H1 (cell line): ENCODE data around the gene LAMC3. TPM values are rescaled to one million over a fixed set of nuclear protein-coding genes. Genes with fewer than 3 reads are reported as not detected.

Experiments
- CTCF ChIA-PET: fragments of 300-600 bp; sonication (Branson Sonifier 250); formaldehyde crosslinking; loops from one replicate; lab custom pipeline; 2021; ENCODE audit not compliant: partially characterized antibody; lab: Charles Lee
- POLR2A ChIA-PET: fragments of 300-600 bp; sonication (Branson Sonifier 250); formaldehyde crosslinking; loops from one replicate; lab custom pipeline; 2021; ENCODE audit warnings: inconsistent platforms; ENCODE audit not compliant: partially characterized antibody; lab: Charles Lee
- DNase-seq, 2 experiments: peaks; one replicate each; pipeline versions ENCODE4 v3.0.0 to v3.0.0-alpha.2; 2010 to 2022; ENCODE audit warnings: low spot score in 2 of 2, low read depth in 1 of 2, mixed read lengths in 1 of 2
- FAIRE-seq: peaks from 2 replicates; lab custom pipeline; 2011; peaks lifted over from hg19 to GRCh38; lab: Jason Lieb, UNC
- H2AFZ ChIP-seq: 2 replicates; pipeline ENCODE4 v1.8.1; 2012; ENCODE audit warnings: low read length, inconsistent platforms
- H2AK5ac ChIP-seq: 2 replicates; pipeline ENCODE4 v1.6.1; 2013; ENCODE audit warnings: low read depth, low read length
- H2BK120ac ChIP-seq: replicated peaks from 2 replicates; pipeline ENCODE3; 2013; ENCODE audit warnings: low read depth, low read length, inconsistent platforms
- H2BK12ac ChIP-seq: 2 replicates; pipeline ENCODE4 v1.6.1; 2013; ENCODE audit warnings: low read depth, low read length
- H2BK15ac ChIP-seq: 2 replicates; pipeline ENCODE4 v1.6.1; 2013; ENCODE audit warnings: low read length
- H2BK20ac ChIP-seq: 2 replicates; pipeline ENCODE4 v1.6.1; 2013; ENCODE audit warnings: low read length
- H2BK5ac ChIP-seq: 2 replicates; pipeline ENCODE4 v1.6.1; 2013; ENCODE audit warnings: low read depth, low read length
- H3K14ac ChIP-seq: 2 replicates; pipeline ENCODE4 v1.6.1; 2013; ENCODE audit warnings: inconsistent platforms; ENCODE audit not compliant: insufficient read length
- H3K18ac ChIP-seq: 2 replicates; pipeline ENCODE4 v1.6.1; 2013; ENCODE audit warnings: low read length; ENCODE audit errors: extremely low read depth
- H3K23ac ChIP-seq: 2 replicates; pipeline ENCODE4 v1.6.1; 2013; ENCODE audit warnings: inconsistent platforms; ENCODE audit not compliant: insufficient read length
- H3K23me2 ChIP-seq: 2 replicates; pipeline ENCODE4 v1.6.1; 2013; ENCODE audit warnings: low read depth, low read length
- H3K27ac ChIP-seq: 2 replicates; pipeline ENCODE4 v1.6.1; 2011; ENCODE audit warnings: low read depth, low read length, inconsistent platforms
- H3K27me3 ChIP-seq, 4 experiments: replicated peaks in 1 of 4; 1 replicate in 1 of 4; 2 replicates in 3 of 4; pipeline versions ENCODE4 v1.6.1 to v1.8.1; 2011 to 2013; ENCODE audit warnings: low read length in 3 of 4, mild to moderate bottlenecking in 3 of 4, inconsistent platforms in 2 of 4, mixed read lengths in 2 of 4, moderate library complexity in 1 of 4; ENCODE audit not compliant: control insufficient read depth in 3 of 4, insufficient read depth in 3 of 4; ENCODE audit errors: extremely low read depth in 1 of 4
- H3K36me3 ChIP-seq, 4 experiments: 2 replicates each; pipeline versions ENCODE4 v1.6.1 to v1.8.1; 2011 to 2013; ENCODE audit warnings: mild to moderate bottlenecking in 4 of 4, low read length in 3 of 4, moderate library complexity in 2 of 4, control low read depth in 1 of 4, inconsistent platforms in 1 of 4; ENCODE audit not compliant: insufficient read depth in 4 of 4, control insufficient read depth in 2 of 4
- H3K4ac ChIP-seq: replicated peaks from 2 replicates; pipeline ENCODE3; 2013; ENCODE audit warnings: low read length, low read depth, mixed read lengths, inconsistent platforms; ENCODE audit not compliant: insufficient read length
- H3K4me1 ChIP-seq, 4 experiments: replicated peaks in 1 of 4; 1 replicate in 1 of 4; 2 replicates in 3 of 4; pipeline versions ENCODE4 v1.6.1 to v1.8.1; 2011 to 2013; ENCODE audit warnings: low read length in 3 of 4, inconsistent platforms in 2 of 4, mixed read lengths in 1 of 4; ENCODE audit not compliant: insufficient read depth in 4 of 4, control insufficient read depth in 3 of 4
- H3K4me2 ChIP-seq, 2 experiments: 2 replicates each; pipeline versions ENCODE4 v1.6.1 to v1.8.1; 2011 to 2013; ENCODE audit warnings: low read depth in 2 of 2, low read length in 2 of 2, control low read depth in 1 of 2, inconsistent platforms in 1 of 2, mild to moderate bottlenecking in 1 of 2; ENCODE audit not compliant: insufficient read depth in 1 of 2
- H3K4me3 ChIP-seq, 4 experiments: fragments of 200-600, 300-600 bp in 1 of 4; sonication (generic), shearing (Covaris generic), sonication (Bioruptor Twin) in 1 of 4; 2 replicates each; pipeline versions ENCODE4 v1.5.1 to v1.8.1; 2011 to 2016; ENCODE audit warnings: low read length in 4 of 4, low read depth in 3 of 4, control low read depth in 2 of 4, inconsistent platforms in 2 of 4, mild to moderate bottlenecking in 2 of 4, mixed read lengths in 1 of 4, moderate library complexity in 1 of 4; ENCODE audit not compliant: insufficient read depth in 2 of 4; ENCODE audit errors: extremely low read depth in 1 of 4
- H3K56ac ChIP-seq: replicated peaks from 2 replicates; pipeline ENCODE3; 2013; ENCODE audit warnings: low read depth, mild to moderate bottlenecking, mixed read lengths, low read length, inconsistent platforms; ENCODE audit not compliant: insufficient read length
- H3K79me1 ChIP-seq: 2 replicates; pipeline ENCODE4 v1.6.1; 2013; ENCODE audit warnings: low read depth, low read length, control low read depth
- H3K79me2 ChIP-seq, 2 experiments: 2 replicates each; pipeline versions ENCODE4 v1.6.1 to v1.8.1; 2012 to 2013; ENCODE audit warnings: low read length in 2 of 2, mild to moderate bottlenecking in 2 of 2, inconsistent platforms in 1 of 2; ENCODE audit not compliant: insufficient read depth in 2 of 2, control insufficient read depth in 1 of 2
- H3K9ac ChIP-seq, 4 experiments: replicated peaks in 1 of 4; 1 replicate in 1 of 4; 2 replicates in 3 of 4; pipeline versions ENCODE4 v1.6.1 to v1.8.1; 2011 to 2013; ENCODE audit warnings: low read depth in 3 of 4, low read length in 3 of 4, control low read depth in 2 of 4, mild to moderate bottlenecking in 2 of 4, moderate library complexity in 2 of 4, inconsistent platforms in 1 of 4; ENCODE audit errors: extremely low read depth in 1 of 4
- H3K9me3 ChIP-seq, 2 experiments: 2 replicates each; pipeline versions ENCODE4 v1.6.1 to v1.8.1; 2012 to 2013; ENCODE audit warnings: mild to moderate bottlenecking in 2 of 2, moderate library complexity in 2 of 2, control low read depth in 1 of 2, inconsistent platforms in 1 of 2, low read depth in 1 of 2, low read length in 1 of 2, mixed read lengths in 1 of 2; ENCODE audit not compliant: insufficient read depth in 2 of 2
- H4K20me1 ChIP-seq, 2 experiments: replicated peaks in 1 of 2; 2 replicates each; pipeline versions ENCODE3 to v1.8.1; 2011 to 2013; ENCODE audit warnings: inconsistent platforms in 2 of 2, low read length in 2 of 2, mild to moderate bottlenecking in 1 of 2; ENCODE audit not compliant: insufficient read depth in 2 of 2, control insufficient read depth in 1 of 2
- H4K5ac ChIP-seq: 2 replicates; pipeline ENCODE4 v1.6.1; 2013; ENCODE audit warnings: low read length, low read depth, mixed read lengths, inconsistent platforms; ENCODE audit not compliant: insufficient read length
- H4K8ac ChIP-seq: 2 replicates; pipeline ENCODE4 v1.8.0; 2013; ENCODE audit warnings: mild to moderate bottlenecking, moderate library complexity, low read length, inconsistent platforms; ENCODE audit not compliant: insufficient read depth; ENCODE audit errors: extremely low read depth
- H4K91ac ChIP-seq: replicated peaks from 2 replicates; pipeline ENCODE3; 2013; ENCODE audit warnings: low read length, mixed read lengths, inconsistent platforms; ENCODE audit not compliant: insufficient read length
- BRCA1 ChIP-seq: IDR thresholded peaks from 2 replicates; pipeline ENCODE4 v1.6.1; 2012; ENCODE audit warnings: low read depth, low read length, improper control_type of control experiment
- CREB1 ChIP-seq: IDR thresholded peaks from 2 replicates; pipeline ENCODE4 v1.6.1; 2012; ENCODE audit warnings: inconsistent platforms
- HDAC6 ChIP-seq: IDR thresholded peaks from one replicate; pipeline ENCODE4 v1.7.1; 2012; ENCODE audit warnings: low read depth, mild to moderate bottlenecking, inconsistent platforms, low read length, moderate library complexity
- KDM1A ChIP-seq: fragments of 200-600, 300-600 bp; sonication (generic); IDR thresholded peaks from 2 replicates; pipeline ENCODE4 v1.7.1; 2016; ENCODE audit warnings: mild to moderate bottlenecking, low read length, borderline replicate concordance
- NRF1 ChIP-seq: IDR thresholded peaks from 2 replicates; pipeline ENCODE4 v1.6.1; 2011; ENCODE audit warnings: mild to moderate bottlenecking, low read depth, low read length, improper control_type of control experiment
- RAD21 ChIP-seq, 2 experiments: IDR thresholded peaks in 1 of 2; conservative IDR thresholded peaks in 1 of 2; 2 replicates each; pipeline ENCODE4 v1.6.1; 2011; ENCODE audit warnings: low read depth in 2 of 2, low read length in 2 of 2, improper control_type of control experiment in 1 of 2, inconsistent platforms in 1 of 2, mild to moderate bottlenecking in 1 of 2, moderate library complexity in 1 of 2
- SAP30 ChIP-seq: fragments of 300-600 bp; sonication (generic); IDR thresholded peaks from 2 replicates; pipeline ENCODE4 v1.7.1; 2012; ENCODE audit warnings: low read length, moderate library complexity, mild to moderate bottlenecking, inconsistent platforms; ENCODE audit not compliant: insufficient read depth, insufficient replicate concordance
- SIRT6 ChIP-seq: IDR thresholded peaks from one replicate; pipeline ENCODE4 v1.7.1; 2012; ENCODE audit warnings: low read length, inconsistent platforms
- SRF ChIP-seq: IDR thresholded peaks from 2 replicates; pipeline ENCODE4 v1.6.1; 2011; ENCODE audit warnings: mild to moderate bottlenecking, low read depth, low read length, moderate library complexity
- TAF1 ChIP-seq: IDR thresholded peaks from 2 replicates; pipeline ENCODE4 v1.6.1; 2011; ENCODE audit warnings: mild to moderate bottlenecking, low read depth, low read length
- TCF12 ChIP-seq: IDR thresholded peaks from 2 replicates; pipeline ENCODE4 v1.6.1; 2011; ENCODE audit warnings: low read depth, mild to moderate bottlenecking, low read length
- TEAD4 ChIP-seq: IDR thresholded peaks from 2 replicates; pipeline ENCODE4 v1.6.1; 2012; ENCODE audit warnings: low read depth, low read length, inconsistent platforms, mixed read lengths
- WGBS, 2 experiments: shearing (Covaris generic) in 1 of 2; methylation state at CpG; one replicate each; pipeline versions ENCODE4 v1.1.6 to v1.1.7; 2013 to 2015; ENCODE audit warnings: low lambda C conversion rate in 2 of 2, mixed read lengths in 2 of 2, inconsistent platforms in 1 of 2, low coverage in 1 of 2, missing lambda C conversion rate in 1 of 2; ENCODE audit not compliant: insufficient replicate concordance in 2 of 2, insufficient coverage in 1 of 2, insufficient read length in 1 of 2; ENCODE audit errors: extremely low coverage in 1 of 2, missing lambda C conversion rate in 1 of 2; 5-methylcytosine and 5-hydroxymethylcytosine counted together
- polyA plus RNA-seq, 7 experiments: library from polyadenylated mRNA; depleted of rRNA in 3 of 7; stranded (reverse) in 5 of 7; unstranded in 2 of 7; fragments of >200 nt in 5 of 7; fragments of 200-250 nt in 2 of 7; gene quantifications; 1 replicate in 5 of 7; 2 replicates in 1 of 7; 4 replicates in 1 of 7; pipeline versions ENCODE4 v1.2.1 to v1.2.3, GENCODE V29; 2011 to 2013; ENCODE audit warnings: missing spikeins in 2 of 7, mixed read lengths in 2 of 7
- total RNA-seq: library from RNA; stranded (reverse); fragmentation: NEBNext Ultra II Directional; extraction: Animal tissue kit (Norgen Biotek cat#: 25700); gene quantifications from 2 replicates; pipeline ENCODE4 v1.2.1, GENCODE V29; 2021

The LAMC3 gene
- total and polyA plus RNA-seq, 2 of the 8 experiments (the other 6 are each of a cell fraction or from before 2014, with no cell fraction given), result 9.3 to 12.3 TPM

- H3K23me2 ChIP-seq, result no peaks in the 10 kb centered on the region
- no peaks in the 10 kb centered on the region for H4K20me1 ChIP-seq
- no peak overlapping the region for H3K14ac ChIP-seq
- no peaks in the 10 kb centered on the region for H3K27me3 ChIP-seq
- H4K91ac ChIP-seq, result no peak overlapping the region
- no peak overlapping the region; the same call in 1 of the 2 replicates for H3K27ac ChIP-seq
- H2BK15ac ChIP-seq, result no peak overlapping the region
- H3K4me3 ChIP-seq, result no peak overlapping the region
- FAIRE-seq, result no peak
- DNase-seq, result no peak
- no peak overlapping the region for H2AFZ ChIP-seq
- no peak overlapping the region for H2BK5ac ChIP-seq
- H2BK20ac ChIP-seq, result no peak overlapping the region
- H3K4me2 ChIP-seq, result no peak overlapping the region
- ChIA-PET POLR2A (interaction anchor here (0.5 to 32.4 kb wide), 4 partner anchors 1 to 178 kb away, joined by 3 to 751 read pairs (median 377); partner anchors contain the start of genes AIF1L and NUP214), CTCF (interaction anchor here (1.0 kb wide), 1 partner anchor 8 kb away, joined by 3 read pairs; no protein-coding TSS in a partner anchor)
- no peak overlapping the region for H2BK12ac ChIP-seq
- no peak overlapping the region for H3K23ac ChIP-seq
- no peak overlapping the region for H3K18ac ChIP-seq
- no peak overlapping the region for H2AK5ac ChIP-seq
- H3K36me3 ChIP-seq, result peaks cover 19 to 63% (median 48%) of the 10 kb centered on the region in 4 experiments; a peak in 7 of 8 replicates
- H3K9ac ChIP-seq, result no peak overlapping the region
- no peaks in the 10 kb centered on the region; the same call in 1 of the 2 replicates for H3K79me1 ChIP-seq
- no peaks in the 10 kb centered on the region; a peak in 1 of 4 replicates for H3K79me2 ChIP-seq
- H3K4me1 ChIP-seq, result peaks cover 0 to 2% (median 1%) of the 10 kb centered on the region in 4 experiments; a peak in 3 of 7 replicates
- no peak overlapping the region for H2BK120ac ChIP-seq
- WGBS, 2 experiments, result 87% methylated on average over 13 of the region's 13 CpGs; no CpG with 5 or more reads in 1 of the 2 experiments
- no peak overlapping the region for H3K56ac ChIP-seq
- H3K9me3 ChIP-seq, result no peaks in the 10 kb centered on the region
- H4K8ac ChIP-seq, result no peak overlapping the region
- no peak overlapping the region for H4K5ac ChIP-seq
- H3K4ac ChIP-seq, result no peak overlapping the region
- no peak for TF ChIP-seq TEAD4
- TF ChIP-seq SIRT6, result no peak
- TF ChIP-seq TAF1, result no peak
- no peak for TF ChIP-seq KDM1A
- TF ChIP-seq BRCA1, result no peak
- TF ChIP-seq SRF, result no peak
- TF ChIP-seq SAP30, result no peak
- TF ChIP-seq RAD21 (IDR thresholded peaks at IDR 0.05 in 1 of 2, conservative IDR thresholded peaks at IDR 0.05 in 1 of 2; ENCODE audit: low read depth in 2 of 2, low read length in 2 of 2), result no peak
- TF ChIP-seq TCF12, result no peak
- TF ChIP-seq NRF1, result no peak
- no peak for TF ChIP-seq CREB1
- TF ChIP-seq HDAC6, result no peak
Observed at GRCh38 chr9:131117121-131117761, 108.3 kb downstream of the LAMC3 start.
